Activated CD4-positive, alpha-beta T cell treated with anti-CD3 and anti-CD28 coated beads, Interleukin-10, Interleukin-2, amounts not matched to agents 100 ng/mL and 50 ng/mL, durations not matched to agents 16 hours and 8 hours (primary cell): ENCODE results near the gene CD6.

Experiments
- DNase-seq: peaks from one replicate; pipeline ENCODE4 v3.0.0-alpha.2; 2020

CD6 gene

GRCh38 chr11:60935676-60936442 is 35.6 kb upstream of the CD6 start:
- no peak for DNase-seq

GRCh38 chr11:60936467-60937143 is 34.9 kb upstream of the CD6 start:
- DNase-seq: no peak

GRCh38 chr11:60937144-60937527 is 34.3 kb upstream of the CD6 start:
- DNase-seq: no peak

GRCh38 chr11:60937811-60938210 is 33.7 kb upstream of the CD6 start:
- no peak for DNase-seq

GRCh38 chr11:60938500-60938899 is 33.0 kb upstream of the CD6 start:
- DNase-seq: no peak

GRCh38 chr11:60939301-60939700 is 32.2 kb upstream of the CD6 start:
- DNase-seq: no peak

GRCh38 chr11:60939855-60940254 is 31.6 kb upstream of the CD6 start:
- no peak for DNase-seq

- no peak for DNase-seq
Observed at GRCh38 chr11:60941371-60942119, 29.9 kb upstream of the CD6 start.

GRCh38 chr11:60942219-60942618 is 29.3 kb upstream of the CD6 start:
- no peak for DNase-seq

- DNase-seq: no peak
Observed at GRCh38 chr11:60942970-60943565, 28.4 kb upstream of the CD6 start.

GRCh38 chr11:60944490-60945294 is 26.8 kb upstream of the CD6 start:
- DNase-seq: no peak

GRCh38 chr11:60945295-60945667 is 26.2 kb upstream of the CD6 start:
- no peak for DNase-seq

GRCh38 chr11:60946601-60947264 is 24.7 kb upstream of the CD6 start:
- DNase-seq: no peak

- DNase-seq: no peak
Observed at GRCh38 chr11:60947700-60948099, 23.8 kb upstream of the CD6 start.

GRCh38 chr11:60948250-60948649 is 23.2 kb upstream of the CD6 start:
- no peak for DNase-seq

- DNase-seq: no peak
Observed at GRCh38 chr11:60950024-60950423, 21.5 kb upstream of the CD6 start.

GRCh38 chr11:60950933-60951605 is 20.4 kb upstream of the CD6 start:
- no peak for DNase-seq

- no peak for DNase-seq
Observed at GRCh38 chr11:60951606-60951903, 19.9 kb upstream of the CD6 start.

GRCh38 chr11:60951904-60952741 is 19.4 kb upstream of the CD6 start, which contains the start of gene SLC15A3:
TSS of gene SLC15A3 (minus strand) at chr11:60952176. CDS start at chr11:60951551, 625 bp downstream.
- DNase-seq: no peak

GRCh38 chr11:60952742-60953170 is 18.7 kb upstream of the CD6 start:
- DNase-seq: no peak

- DNase-seq: no peak
Observed at GRCh38 chr11:60953781-60954180, 17.7 kb upstream of the CD6 start.
